ENCODE measurements around the gene ILDR1.

The ILDR1 gene

GRCh38 chr3:121970047-121970446 is 52.0 kb downstream of the ILDR1 start:
- TF ChIP-seq CTCF (IDR thresholded peaks at IDR 0.05) = no peak

- no peak for TF ChIP-seq CTCF (IDR thresholded peaks at IDR 0.05)
Observed at GRCh38 chr3:121969631-121970030, 52.4 kb downstream of the ILDR1 start.

- no peak for TF ChIP-seq CTCF (IDR thresholded peaks at IDR 0.05)
Observed at GRCh38 chr3:121963608-121964007, 58.4 kb downstream of the ILDR1 start.

DNA sequence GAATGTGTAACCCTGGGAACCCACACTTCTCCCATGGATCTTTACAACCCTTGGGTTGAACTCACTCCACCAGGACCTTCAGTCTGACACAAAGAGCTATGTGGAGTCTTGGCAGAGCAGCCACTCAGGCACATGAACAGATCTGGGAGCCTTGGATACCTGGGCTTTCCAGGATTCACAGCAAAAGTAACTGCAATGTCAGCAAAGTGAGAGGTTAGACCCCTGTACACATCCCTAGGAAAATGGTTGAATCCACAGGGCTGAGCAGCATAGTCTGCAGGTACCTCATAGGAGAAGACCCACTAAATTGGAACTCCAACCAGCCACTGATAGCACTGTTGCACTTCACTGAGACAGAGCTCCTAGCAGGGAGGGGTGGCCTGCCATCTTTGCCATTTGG is 59.6 kb downstream of the ILDR1 start:
- TF ChIP-seq CTCF (IDR thresholded peaks at IDR 0.05) = no peak

GRCh38 chr3:121961283-121961682 is 60.8 kb downstream of the ILDR1 start:
- no peak for TF ChIP-seq CTCF (IDR thresholded peaks at IDR 0.05)

DNA sequence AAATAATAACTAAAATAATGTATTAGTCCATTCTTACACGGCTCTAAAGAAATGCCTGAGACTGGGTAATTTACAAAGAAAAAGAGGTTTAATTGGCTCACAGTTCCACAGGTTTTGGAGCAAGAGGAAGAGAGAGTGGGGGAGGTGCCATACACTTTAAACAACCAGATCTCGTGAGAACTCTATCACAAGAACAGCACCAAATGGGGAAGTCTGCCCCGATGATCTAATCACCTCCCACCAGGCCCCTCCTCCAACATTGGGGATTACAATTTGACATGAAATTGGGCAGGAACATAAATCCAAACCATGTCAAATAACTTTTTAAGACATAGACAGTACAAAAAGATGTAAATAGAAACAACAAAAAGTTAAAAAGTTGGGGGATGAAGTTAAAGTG is 63.2 kb downstream of the ILDR1 start:
- no peak for TF ChIP-seq CTCF (IDR thresholded peaks at IDR 0.05)

GRCh38 chr3:121957674-121958415 is 64.2 kb downstream of the ILDR1 start:
- no peak for TF ChIP-seq CTCF (IDR thresholded peaks at IDR 0.05)

DNA sequence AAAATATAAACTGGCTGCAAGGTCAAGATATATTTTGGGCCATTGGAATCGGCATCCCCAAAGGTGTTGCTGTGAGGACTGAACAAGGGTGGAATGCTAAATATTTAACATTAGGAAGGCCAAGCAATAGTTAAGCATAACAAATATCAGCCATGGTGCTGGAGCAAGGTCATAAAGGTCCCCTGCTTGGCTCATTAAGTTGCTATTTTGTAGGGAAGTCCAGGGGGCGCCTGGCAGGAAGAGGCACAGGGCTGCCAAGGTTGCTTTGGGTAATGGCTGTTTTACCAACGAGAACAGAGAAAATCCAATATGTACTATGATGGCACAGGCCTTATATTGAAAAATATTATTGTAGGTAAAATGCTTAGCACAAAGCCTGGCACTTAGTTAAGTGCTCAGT is 65.7 kb downstream of the ILDR1 start:
- TF ChIP-seq CTCF (IDR thresholded peaks at IDR 0.05) = no peak

All from LNCAP (cell line).